Activated T-cell treated with anti-CD3 and anti-CD28 coated beads, Interleukin-2, amount 50 U/mL, for 1 hour (primary cell): ENCODE measurements around the gene PROCA1.
"Not testable (repeated sequence)": the region's sequence is repeated elsewhere in the genome, so short reads cannot be mapped to it uniquely, and the experiment has no call there.

Source experiments
- DNase-seq: peaks from one replicate; pipeline ENCODE4 v3.0.0-alpha.2; 2020

The PROCA1 gene

GRCh38 chr17:28725660-28726225 lies 14.1 kb upstream of the PROCA1 start:
- DNase-seq, result no peak

- peak; percentile 37 for DNase-seq
Observed at GRCh38 chr17:28725166-28725659, 13.5 kb upstream of the PROCA1 start.

- DNase-seq, result no peak
Observed at GRCh38 chr17:28724500-28725165, 12.9 kb upstream of the PROCA1 start.

- DNase-seq, result not testable (repeated sequence)
Observed at GRCh38 chr17:28723836-28724499, 12.3 kb upstream of the PROCA1 start.

DNA sequence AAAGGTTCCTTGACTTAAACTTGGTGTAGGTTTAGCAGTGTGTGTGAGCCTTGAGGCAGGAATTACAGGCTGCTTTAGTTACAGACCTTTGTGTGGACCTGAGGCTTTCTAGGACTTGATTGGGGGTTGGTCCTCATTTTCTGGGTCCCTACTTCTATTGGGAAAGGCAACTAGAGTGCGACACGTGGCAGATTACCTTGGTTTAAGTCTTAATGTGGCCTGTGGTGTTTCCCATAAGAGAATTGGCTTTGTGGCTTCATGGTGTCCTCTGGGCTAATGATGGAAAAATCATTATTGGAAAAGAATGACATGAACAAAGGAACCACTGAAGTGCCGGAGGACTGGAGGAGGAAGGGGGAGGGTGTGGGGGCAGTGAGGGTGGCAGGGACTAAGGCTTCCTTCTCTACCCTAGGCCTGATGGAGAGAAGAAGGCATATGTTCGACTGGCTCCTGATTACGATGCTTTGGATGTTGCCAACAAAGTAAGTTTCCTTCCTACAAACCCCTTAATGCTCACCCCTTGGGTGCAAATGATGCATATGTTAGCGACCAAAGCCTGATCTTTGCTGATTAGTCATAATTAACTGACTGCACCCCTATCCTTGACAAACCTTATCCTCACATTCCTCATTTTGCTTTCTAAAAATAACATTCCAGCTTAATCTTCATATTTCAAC lies 11.6 kb upstream of the PROCA1 start:
- DNase-seq, result no peak

DNA sequence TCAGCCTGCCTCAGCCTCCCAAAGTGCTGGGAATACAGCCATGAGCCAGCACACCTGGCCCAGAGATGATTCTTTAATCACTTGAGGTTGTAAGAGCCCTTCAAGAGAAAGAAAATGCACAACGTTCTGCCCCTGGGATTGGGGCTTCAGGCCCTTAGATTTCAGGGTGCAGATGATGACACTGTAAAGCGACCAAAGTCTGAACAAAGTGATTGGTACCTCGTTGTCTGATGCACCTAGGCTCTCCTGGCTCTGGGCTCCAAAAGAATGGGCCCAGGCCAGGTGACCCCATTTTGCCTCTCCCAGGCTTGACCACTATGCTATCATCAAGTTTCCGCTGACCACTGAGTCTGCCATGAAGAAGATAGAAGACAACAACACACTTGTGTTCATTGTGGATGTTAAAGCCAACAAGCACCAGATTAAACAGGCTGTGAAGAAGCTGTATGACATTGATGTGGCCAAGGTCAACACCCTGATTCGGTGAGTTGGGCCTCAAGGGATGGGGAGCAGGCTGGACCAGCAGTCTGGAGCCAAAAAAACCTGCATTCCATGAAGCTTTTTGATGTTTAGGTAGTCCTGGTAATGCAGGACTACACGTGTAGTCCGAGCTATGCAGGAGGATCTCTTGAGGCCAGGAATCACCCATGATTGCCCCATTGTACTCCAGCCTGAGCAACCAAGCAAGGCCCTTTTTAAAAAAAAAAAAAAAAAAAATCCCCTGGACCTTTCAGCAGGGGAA lies 10.9 kb upstream of the PROCA1 start:
- no peak for DNase-seq

- DNase-seq, result not testable (repeated sequence)
Observed at GRCh38 chr17:28720997-28721329, 9.3 kb upstream of the PROCA1 start.

GRCh38 chr17:28720247-28720996 lies 8.7 kb upstream of the PROCA1 start:
- DNase-seq, result no peak

DNA sequence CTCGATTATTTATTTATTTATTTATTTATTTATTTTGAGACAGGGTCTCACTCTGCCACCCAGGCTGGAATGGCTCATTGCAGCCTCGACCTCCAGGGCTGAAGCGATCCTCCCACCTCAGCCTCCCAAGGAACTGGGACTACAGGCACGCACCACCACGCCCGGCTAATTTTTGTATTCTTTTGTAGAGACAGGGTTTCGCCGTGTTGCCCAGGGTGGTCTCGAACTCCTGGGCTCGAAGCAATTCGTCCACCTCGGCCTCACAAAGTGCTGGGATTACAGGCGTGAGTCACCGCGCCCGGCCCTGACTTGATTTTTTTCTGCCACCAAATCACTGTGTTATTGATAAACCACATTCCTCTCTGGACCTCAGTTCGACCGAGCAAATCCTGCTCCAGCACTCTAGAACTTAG lies 7.3 kb upstream of the PROCA1 start:
- no peak for DNase-seq

DNA sequence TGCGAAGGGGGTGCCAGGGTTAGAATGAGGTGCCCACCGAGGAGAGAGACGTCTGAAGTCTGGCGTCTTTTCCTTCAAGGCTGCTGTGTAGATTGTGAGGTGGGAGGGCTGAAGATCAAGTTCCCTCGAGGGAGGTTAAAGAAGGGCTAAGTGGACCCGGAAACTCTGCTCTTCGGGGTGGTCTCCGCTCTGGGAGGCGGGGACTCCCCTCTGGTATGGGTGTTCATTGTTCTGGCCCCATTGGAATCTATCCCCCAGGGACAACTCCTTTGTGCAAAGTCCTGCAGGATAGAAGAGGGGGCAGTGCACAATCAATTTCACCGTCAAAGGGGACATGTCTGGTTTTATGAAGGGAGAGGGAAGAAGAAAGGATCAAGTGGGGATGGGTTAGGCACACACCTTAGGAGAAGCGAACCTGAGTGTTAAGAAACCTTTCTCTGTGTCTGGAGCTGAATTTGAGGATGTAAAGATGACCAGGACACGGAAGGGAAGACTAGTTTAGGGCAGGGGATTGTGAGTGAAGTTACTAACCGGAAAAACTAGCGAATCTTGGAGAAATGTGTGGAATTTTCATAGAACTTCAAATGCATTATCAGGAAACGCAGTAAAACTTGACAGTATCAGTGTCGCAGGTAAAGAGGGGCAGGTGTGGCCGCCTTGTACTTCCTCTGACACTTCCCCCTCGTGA lies 6.8 kb upstream of the PROCA1 start:
- DNase-seq, result no peak

- DNase-seq, result peak; percentile 35
Observed at GRCh38 chr17:28717578-28718332, 6.1 kb upstream of the PROCA1 start, which contains the start of gene RAB34. Gene RAB34 (minus strand): TSS chr17:28717868. CDS start chr17:28717266, 602 bp downstream.

GRCh38 chr17:28716740-28717577 lies 5.3 kb upstream of the PROCA1 start:
- DNase-seq, result no peak

- DNase-seq, result no peak
Observed at GRCh38 chr17:28715217-28715616, 3.5 kb upstream of the PROCA1 start.

DNA sequence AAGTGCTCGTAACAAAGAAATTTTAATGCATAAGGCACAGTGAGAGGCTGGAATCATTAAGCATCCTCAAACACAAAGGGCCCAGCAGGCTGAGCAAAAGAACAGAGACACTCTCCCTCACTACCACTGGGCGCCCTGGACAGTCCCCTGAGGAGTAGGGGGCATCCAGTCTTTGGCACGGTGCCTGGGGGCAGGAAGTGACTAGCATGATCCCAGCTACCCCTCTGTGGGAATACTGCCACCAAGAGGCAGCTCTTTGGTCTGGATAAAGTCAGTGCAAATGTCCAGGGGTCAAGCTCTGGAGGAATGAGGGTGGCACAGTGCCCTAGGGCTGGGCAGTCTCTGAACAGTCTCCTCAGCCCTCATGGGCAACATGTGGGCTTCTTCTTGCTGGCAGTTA lies 2.6 kb upstream of the PROCA1 start:
- no peak for DNase-seq

DNA sequence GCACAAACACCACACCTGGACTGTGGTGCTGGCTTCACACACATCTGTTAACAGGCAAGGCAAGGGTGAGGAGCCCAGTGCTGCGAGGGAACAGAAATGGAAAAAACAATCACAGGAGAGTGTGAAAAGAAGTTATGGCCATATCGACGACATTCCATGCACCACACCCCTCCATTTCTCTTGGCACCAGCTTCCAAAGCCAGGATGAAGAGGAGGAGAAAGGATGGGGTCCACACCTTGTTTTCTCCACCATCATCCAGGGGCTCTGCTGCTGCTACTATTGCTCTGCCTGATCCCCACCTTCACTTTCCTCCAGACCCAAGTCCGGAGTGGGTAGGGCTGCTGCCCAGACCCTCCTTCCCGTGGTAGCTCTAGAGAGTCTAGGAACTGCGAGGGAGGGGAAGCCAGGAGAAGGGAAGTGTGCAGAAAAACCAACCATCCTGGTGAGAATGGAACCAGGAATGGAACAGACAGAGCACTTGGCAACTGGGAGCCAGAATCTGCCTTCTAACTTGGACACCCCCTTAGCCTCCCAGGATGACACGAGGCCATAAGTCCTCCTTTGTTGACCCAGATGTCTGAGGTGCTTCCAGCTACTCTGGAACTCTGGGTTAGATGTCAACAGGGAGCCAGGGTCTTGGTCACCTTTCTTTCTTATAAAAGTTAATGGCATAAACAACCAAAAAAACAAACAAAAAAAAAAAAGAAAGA lies 1.2 kb upstream of the PROCA1 start:
- no peak for DNase-seq

DNA sequence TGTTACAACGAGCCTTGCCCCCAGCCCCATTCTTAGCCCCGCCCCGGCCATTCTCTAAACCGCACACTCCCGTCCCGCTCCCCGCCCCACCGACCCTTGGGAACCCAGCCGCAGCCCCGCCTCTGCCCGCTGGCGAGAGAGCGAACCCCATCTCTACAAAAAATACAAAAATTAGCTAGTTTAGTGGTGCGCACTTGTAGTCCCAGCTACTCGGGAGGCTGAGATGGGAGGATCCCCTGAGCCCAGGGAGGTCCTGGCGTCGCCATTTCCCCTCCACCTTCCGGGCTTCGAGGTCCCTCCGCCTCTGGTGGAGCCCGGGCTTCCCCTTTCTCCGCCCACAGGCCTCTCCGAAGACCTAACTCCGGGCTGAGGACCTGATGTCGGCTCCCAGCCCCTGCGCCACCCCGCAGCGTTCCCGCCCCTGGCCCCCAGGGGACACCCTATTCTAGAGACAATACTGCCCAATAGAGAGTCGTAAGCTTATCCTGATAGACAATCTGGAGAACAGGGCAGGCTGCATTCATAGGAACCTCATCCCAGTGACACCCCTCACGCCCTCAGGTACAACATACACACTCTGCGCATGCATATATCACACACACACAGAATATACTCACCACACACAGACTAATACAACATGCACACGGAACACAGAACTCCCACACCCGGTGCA lies 480 bp upstream of the PROCA1 start:
- peak; percentile 63 for DNase-seq

- peak; percentile 90 for DNase-seq
Observed at GRCh38 chr17:28710861-28711722, 596 bp downstream of the PROCA1 start.

GRCh38 chr17:28707339-28707720 lies 4.4 kb downstream of the PROCA1 start:
- DNase-seq, result no peak
